Activated CD8-positive, alpha-beta memory T cell treated with anti-CD3 and anti-CD28 coated beads for 4 hours (primary cell): ENCODE data around the gene MCU.
"Not testable (repeated sequence)": the region's sequence is repeated elsewhere in the genome, so short reads cannot be mapped to it uniquely, and the experiment has no call there.

Source experiments
- DNase-seq, 2 donors: peaks; one replicate each; pipeline ENCODE4 v3.0.0-alpha.2; 2020; ENCODE audit warnings: low read depth in 2 of 2

The MCU gene

DNA sequence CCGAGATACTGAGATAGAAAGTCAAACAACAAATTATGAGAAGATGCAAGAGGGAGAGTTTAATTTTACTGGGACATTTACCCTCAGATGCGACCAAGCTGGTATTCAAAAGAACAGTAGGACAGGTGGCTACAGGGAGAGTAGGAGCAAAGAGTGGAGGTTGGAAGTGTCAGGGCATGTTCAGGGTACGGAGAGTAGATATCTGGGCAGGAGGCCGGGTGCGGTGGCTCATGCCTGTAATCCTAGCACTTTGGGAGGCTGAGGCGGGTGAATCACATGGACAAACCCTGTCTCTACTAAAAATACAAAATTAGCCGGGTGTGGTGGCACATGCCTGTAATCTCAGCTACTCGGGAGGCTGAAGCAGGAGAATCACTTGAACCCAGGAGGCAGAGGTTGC is 5.5 kb upstream of the MCU start:
- not testable (repeated sequence) for DNase-seq

- no peak for DNase-seq
These were observed 4.9 kb upstream of the MCU start for GRCh38 chr10:72687035-72687434.

GRCh38 chr10:72688208-72688651 is 3.7 kb upstream of the MCU start:
- no peak for DNase-seq

DNA sequence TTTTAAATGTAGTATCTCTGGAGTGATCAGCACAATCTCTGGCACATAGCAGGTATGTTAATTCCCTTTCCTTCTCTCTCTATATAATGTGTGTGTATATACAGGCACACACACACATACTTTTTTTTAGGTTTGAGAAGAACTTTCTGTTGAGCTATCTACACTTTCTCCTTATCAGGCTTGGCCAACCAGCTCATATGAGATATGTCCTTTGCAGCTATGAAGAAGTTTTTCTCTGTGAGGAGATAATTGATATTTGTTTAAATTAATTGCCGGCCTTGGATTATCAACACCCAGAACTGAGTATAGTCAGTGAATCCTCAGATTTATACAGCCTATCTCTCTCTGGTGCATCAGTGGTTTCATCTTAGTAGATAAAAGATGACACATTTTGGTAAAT is 2.3 kb upstream of the MCU start:
- DNase-seq = no peak

DNA sequence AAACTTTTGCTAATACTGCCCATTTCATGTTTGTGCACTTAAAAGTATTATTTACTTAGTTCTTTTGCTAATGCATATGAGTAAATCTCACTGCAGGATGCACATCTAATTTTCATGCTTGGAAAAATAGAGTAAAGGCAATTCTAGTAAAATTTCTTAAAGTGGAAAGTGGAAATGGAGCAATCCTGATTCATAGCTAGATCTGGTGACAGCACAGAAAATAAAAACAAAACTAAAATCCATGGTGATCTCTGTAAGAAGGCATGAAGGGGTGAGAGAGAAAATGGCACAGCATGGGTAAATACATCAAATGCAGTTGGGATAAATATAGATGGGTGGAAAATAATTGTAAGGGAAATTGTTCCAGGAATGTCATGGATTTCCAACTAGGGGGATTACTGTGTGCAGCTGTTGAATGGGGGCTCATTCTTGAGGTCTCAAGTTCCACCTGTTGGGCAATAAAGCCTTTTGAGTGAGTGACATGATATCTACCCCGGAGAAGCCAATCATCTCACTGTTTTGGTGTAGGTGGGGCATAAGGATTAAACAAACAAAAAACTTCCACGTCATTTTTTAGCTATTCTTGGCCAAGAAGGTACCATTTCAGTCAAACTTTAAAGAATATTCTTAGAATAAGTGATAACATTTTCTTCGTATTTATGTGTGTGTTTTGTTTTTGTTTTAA is 1.7 kb upstream of the MCU start:
- no peak for DNase-seq

GRCh38 chr10:72691470-72691862 is 477 bp upstream of the MCU start:
- DNase-seq = no peak

- DNase-seq = no peak
These were observed 726 bp downstream of the MCU start for GRCh38 chr10:72692744-72692993.

GRCh38 chr10:72692994-72693781 is 1.2 kb downstream of the MCU start:
- no peak for DNase-seq

GRCh38 chr10:72694476-72695369 is 2.8 kb downstream of the MCU start:
- no peak for DNase-seq

DNA sequence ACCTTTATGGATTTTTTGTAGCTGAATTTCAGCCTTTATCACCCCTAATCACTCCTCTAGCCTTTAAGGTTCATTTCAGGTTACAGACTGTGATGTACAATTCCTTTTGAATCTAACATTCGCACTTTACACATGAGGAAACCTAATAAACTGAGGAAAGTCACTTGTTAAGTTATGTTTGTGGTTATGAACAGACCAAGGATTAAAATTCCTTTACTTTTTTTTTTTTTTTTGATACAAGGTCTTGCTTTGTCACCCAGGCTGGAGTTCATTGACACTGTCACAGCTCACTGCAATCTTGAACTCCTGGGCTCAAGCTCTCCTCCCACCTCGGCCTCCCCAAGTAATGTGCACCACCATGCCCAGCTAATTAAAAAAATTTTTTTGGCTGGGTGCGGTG is 3.6 kb downstream of the MCU start:
- DNase-seq = no peak

DNA sequence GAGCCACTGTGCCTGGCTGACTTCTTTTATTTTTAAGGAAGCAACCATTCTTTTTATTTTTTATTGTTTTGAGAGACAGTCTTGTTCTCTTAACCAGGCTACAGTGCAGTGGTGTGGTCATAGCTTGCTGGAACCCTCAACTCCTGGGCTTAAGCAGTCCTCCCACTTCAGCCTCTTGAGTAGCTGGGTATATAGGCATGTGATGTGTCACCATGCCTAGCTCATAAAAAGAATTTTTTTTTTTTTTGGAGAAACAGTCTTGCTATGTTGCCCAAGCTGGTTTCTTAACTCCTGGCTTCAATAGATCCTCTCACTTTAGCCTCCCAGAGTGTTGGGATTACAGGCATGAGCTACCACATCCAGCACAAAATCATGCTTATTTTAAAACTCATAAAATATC is 5.8 kb downstream of the MCU start:
- DNase-seq = no peak

DNA sequence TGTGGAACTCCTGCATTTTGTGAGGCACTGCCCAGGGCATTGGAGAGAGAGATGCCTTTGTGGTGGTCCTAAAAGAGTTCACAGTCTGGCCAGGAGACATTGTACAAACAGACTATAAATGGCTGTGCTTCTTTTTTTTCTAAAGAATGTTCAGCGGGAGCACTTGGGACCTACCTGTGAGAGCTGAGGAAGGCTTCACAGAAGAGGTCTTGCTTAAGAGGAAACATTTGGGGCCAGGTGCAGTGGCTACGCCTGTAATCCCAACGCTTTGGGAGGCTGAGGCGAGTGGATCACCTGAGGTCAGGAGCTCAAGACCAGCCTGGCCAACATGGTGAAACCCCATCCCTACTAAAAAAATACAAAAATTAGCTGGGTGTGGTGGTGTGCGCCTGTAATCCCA is 10.5 kb downstream of the MCU start:
- not testable (repeated sequence) for DNase-seq

- no peak for DNase-seq
These were observed 11.1 kb downstream of the MCU start for GRCh38 chr10:72702868-72703581.

DNA sequence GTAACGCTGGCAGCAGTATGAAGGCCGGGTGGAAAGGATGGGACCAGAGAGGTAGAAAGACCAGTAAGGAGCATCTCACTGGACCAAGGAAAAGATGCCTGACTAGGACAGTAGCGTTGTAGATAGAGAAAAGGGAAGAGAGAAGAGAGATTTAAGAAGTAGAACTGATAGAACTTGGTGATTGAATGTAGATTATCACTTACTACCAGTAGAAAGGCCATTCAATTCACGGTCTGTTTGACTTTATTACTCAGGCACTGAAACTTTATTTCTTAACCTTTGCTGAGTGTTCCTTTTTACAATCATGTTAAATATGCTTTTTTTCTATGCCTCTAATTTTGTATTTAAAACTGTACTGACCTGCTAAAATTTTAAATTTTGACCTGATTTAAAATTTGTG is 12.2 kb downstream of the MCU start:
- no peak for DNase-seq

GRCh38 chr10:72709041-72709440 is 17.1 kb downstream of the MCU start:
- DNase-seq = no peak

DNA sequence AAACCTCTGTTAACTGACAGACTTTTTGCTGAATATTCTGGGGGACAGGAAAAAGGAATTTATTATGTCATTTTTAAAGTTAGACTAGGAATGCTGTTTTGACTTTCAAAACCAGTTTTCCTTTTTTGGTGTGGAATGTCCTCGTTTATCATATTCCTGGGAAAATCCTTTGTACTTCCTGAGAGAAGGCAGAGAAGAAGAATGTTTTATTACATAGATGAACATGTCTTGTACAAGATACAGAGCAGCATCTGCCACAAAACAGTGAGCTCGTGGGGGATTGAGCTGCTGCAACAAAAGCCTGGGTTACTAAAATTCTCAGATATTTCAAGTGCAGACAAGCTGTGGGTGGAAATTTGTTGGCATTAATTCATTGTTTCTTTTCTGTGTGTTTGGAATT is 20.2 kb downstream of the MCU start:
- no peak for DNase-seq

DNA sequence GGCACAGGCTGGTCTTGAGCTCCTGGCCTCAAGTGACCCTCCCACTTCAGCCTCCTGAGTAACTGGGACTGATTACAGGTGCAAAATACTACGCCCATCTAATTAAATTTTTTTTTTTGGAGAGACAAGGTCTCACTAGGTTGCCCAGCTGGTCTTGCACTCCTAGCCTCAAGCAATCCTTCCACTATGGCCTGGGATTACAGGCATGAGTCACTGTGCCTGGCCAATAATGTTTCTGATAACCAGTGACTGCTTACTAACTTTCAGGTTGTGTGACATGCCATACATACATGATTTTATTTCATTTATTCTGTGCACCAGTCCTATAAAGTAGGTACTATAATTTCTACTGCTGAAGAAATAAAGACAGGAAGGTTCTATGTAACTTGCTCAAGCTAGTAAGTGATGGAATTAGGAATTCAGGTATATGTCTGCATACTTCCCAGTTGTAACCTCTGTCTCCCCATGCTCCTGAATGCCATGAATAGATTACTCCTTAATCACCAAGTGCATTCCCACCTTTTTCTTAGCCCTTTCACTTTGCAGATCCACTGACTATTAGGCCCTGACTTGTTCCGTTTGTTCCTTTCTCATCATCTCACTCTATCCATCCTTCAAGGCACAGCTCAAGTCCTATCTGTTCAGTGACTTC is 28.1 kb downstream of the MCU start:
- no peak for DNase-seq

DNA sequence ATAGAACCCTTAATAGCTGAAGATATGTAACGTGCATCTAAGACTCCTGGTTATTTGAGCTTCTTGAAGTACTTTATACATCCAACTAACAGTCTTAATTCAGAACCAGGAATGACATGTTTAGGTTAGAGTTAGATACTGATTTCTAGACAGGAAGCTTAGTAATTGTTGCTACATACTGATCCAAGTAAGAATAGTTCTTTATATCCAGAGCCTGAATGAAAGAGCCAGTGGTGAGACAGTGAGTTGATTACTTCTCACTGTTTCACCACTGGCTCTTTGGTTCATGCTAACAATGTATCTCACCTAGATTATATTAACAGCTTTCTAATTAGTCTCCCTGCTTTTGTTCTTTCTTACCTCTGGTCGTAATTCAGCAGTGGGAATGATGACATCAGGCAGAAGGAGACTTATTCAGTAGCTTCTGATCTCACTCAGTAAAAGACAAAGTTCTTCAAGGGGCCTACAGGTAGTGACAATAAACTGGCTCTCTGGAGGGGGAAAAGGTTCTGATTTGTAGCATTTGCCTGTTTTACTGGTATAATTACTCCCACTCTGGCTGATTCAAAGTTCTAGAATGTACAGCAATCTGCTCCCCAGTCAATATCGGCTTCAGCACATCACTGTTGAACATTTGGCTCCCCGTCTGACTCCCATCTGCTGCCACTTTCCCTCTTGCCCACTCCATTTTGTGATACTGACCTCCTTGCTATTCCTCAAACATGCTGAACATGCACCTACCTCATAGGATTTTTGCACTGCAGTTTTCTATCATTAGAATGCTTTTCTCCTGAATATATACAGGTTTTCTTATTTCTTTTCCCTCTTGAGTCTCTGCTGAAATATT is 29.1 kb downstream of the MCU start:
- DNase-seq = no peak

- no peak for DNase-seq
These were observed 35.2 kb downstream of the MCU start for GRCh38 chr10:72727130-72727529.

DNA sequence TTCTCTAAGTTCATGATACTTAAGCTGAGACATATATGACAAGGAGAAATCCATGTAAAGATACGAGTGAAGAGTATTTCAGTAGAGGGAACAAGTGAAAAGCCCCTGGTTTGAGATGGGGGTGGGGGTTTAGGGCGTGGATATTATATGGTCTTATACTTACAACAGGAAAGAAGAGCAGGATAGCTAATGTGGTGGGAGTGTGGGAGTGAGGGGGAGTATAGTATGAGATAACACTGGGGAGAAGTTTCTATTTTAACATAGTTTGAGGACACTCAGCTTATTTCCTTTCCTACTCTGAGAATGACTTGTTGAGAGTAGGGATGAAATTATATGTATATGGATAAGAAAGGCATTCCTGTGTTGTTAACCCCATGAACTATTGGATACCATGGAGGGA is 36.5 kb downstream of the MCU start:
- no peak for DNase-seq

DNA sequence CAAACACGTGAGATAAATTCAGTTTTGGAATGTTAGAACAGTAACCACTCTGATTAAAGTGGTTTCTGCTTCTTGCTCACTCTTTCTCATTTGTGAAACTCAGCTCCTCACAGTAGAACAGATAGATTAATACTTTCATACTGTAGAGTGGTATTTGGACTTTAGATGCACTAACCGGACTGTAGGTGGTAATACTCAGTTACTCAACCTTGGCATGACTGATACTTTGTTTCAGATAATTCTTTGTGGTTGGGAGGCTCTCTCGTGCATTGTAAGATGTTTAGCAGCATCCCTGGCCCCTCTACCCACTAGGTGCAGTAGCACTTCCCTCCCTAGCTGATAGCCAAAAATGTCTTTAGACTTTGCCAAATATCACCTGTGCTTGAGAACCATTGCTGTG is 37.6 kb downstream of the MCU start:
- DNase-seq = no peak
